SK-N-SH treated with all-trans-retinoic acid at 6 μM for 48 hours (cell line): ENCODE results near the gene CYP27B1.
"Not testable (repeated sequence)": the region's sequence is repeated elsewhere in the genome, so short reads cannot be mapped to it uniquely, and the experiment has no call there.

Experiments used
- ATAC-seq: fragments of 200-7000 bp; cut with Tn5 transposase; 3 replicates; pipeline ENCODE4 v1.9.1; 2020; ENCODE audit warnings: mild to moderate bottlenecking, moderate library complexity
- ARNTL ChIP-seq: fragments of 450-650 bp; formaldehyde crosslinking; IDR thresholded peaks from 2 replicates; pipeline ENCODE4 v1.5.0; 2020; ENCODE audit warnings: low read depth, mild to moderate bottlenecking, moderate library complexity, borderline replicate concordance
- BACH2 ChIP-seq: fragments of 250-450 bp; sonication (Bioruptor Pico); IDR thresholded peaks from 2 replicates; pipeline ENCODE4 v1.9.0; 2021; ENCODE audit warnings: mild to moderate bottlenecking, borderline replicate concordance
- CSDC2 ChIP-seq: fragments of 250-450 bp; sonication (Bioruptor Pico); IDR thresholded peaks from 2 replicates; pipeline ENCODE4 v1.5.0; 2020; ENCODE audit warnings: mild to moderate bottlenecking, moderate library complexity
- ESRRG ChIP-seq: fragments of 250-450 bp; sonication (Bioruptor Pico); IDR thresholded peaks from 2 replicates; pipeline ENCODE4 v1.6.1; 2021; ENCODE audit warnings: mild to moderate bottlenecking
- GLIS3 ChIP-seq: fragments of 250-450 bp; sonication (Bioruptor Pico); IDR thresholded peaks from 2 replicates; pipeline ENCODE4 v1.5.0; 2020; ENCODE audit warnings: mild to moderate bottlenecking, moderate library complexity
- ISL1 ChIP-seq: fragments of 250-450 bp; sonication (Bioruptor Pico); IDR thresholded peaks from 2 replicates; pipeline ENCODE4 v2.1.2; 2022; ENCODE audit warnings: mild to moderate bottlenecking, moderate library complexity
- OSR1 ChIP-seq: fragments of 250-450 bp; sonication (Bioruptor Pico); IDR thresholded peaks from 2 replicates; pipeline ENCODE4 v1.8.0; 2022; ENCODE audit warnings: moderate library complexity, mild to moderate bottlenecking, inconsistent platforms
- PPARA ChIP-seq: fragments of 250-450 bp; sonication (Bioruptor Pico); IDR thresholded peaks from 2 replicates; pipeline ENCODE4 v1.5.0; 2020; ENCODE audit warnings: mild to moderate bottlenecking, borderline replicate concordance
- RARB ChIP-seq: fragments of 250-450 bp; sonication (Bioruptor Pico); IDR thresholded peaks from 2 replicates; pipeline ENCODE4 v1.8.0; 2021; ENCODE audit warnings: mild to moderate bottlenecking, moderate library complexity
- SNAI2 ChIP-seq: fragments of 250-450 bp; sonication (Bioruptor Pico); IDR thresholded peaks from 2 replicates; pipeline ENCODE4 v1.5.0; 2020; ENCODE audit warnings: mild to moderate bottlenecking, moderate library complexity
- TOX ChIP-seq: fragments of 250-450 bp; sonication (Bioruptor Pico); IDR thresholded peaks from 2 replicates; pipeline ENCODE4 v1.8.0; 2021; ENCODE audit warnings: mild to moderate bottlenecking, moderate library complexity, borderline replicate concordance
- ZC3H10 ChIP-seq: fragments of 250-450 bp; sonication (Bioruptor Pico); IDR thresholded peaks from 2 replicates; pipeline ENCODE4 v1.5.1; 2021; ENCODE audit warnings: mild to moderate bottlenecking, moderate library complexity
- ZFP3 ChIP-seq: fragments of 250-450 bp; sonication (Bioruptor Pico); IDR thresholded peaks from 2 replicates; pipeline ENCODE4 v1.5.0; 2020; ENCODE audit warnings: mild to moderate bottlenecking, moderate library complexity
- ZFP30 ChIP-seq: fragments of 450-650 bp; formaldehyde crosslinking; IDR thresholded peaks from 2 replicates; pipeline ENCODE4 v1.5.0; 2022; ENCODE audit warnings: mild to moderate bottlenecking, moderate library complexity
- ZNF565 ChIP-seq: fragments of 450-650 bp; formaldehyde crosslinking; conservative IDR thresholded peaks from 2 replicates; pipeline ENCODE4 v1.5.0; 2020; ENCODE audit warnings: low read depth, mild to moderate bottlenecking, moderate library complexity
- ZNF70 ChIP-seq: fragments of 450-650 bp; formaldehyde crosslinking; IDR thresholded peaks from 2 replicates; pipeline ENCODE4 v1.5.0; 2020; ENCODE audit warnings: mild to moderate bottlenecking, moderate library complexity
- ZNF8 ChIP-seq: fragments of 450-650 bp; formaldehyde crosslinking; IDR thresholded peaks from 2 replicates; pipeline ENCODE4 v1.5.0; 2020; ENCODE audit warnings: mild to moderate bottlenecking, moderate library complexity
- TF ChIP-seq, protein P1 (sequence below): fragments of 250-450 bp; sonication (Bioruptor Pico); IDR thresholded peaks from 2 replicates; pipeline ENCODE4 v1.5.1; 2020; ENCODE audit warnings: low read depth, mild to moderate bottlenecking, moderate library complexity
- TF ChIP-seq, protein P2 (sequence below): fragments of 250-450 bp; sonication (Bioruptor Pico); IDR thresholded peaks from 2 replicates; pipeline ENCODE4 v1.8.0; 2020; ENCODE audit warnings: mild to moderate bottlenecking, moderate library complexity, borderline replicate concordance
- TF ChIP-seq, protein P3 (sequence below): fragments of 250-450 bp; sonication (Bioruptor Pico); IDR thresholded peaks from 2 replicates; pipeline ENCODE4 v1.8.0; 2021; ENCODE audit warnings: low read depth, mild to moderate bottlenecking, moderate library complexity, borderline replicate concordance
- TF ChIP-seq, protein P4 (sequence below): fragments of 250-450 bp; sonication (Bioruptor Pico); IDR thresholded peaks from 2 replicates; pipeline ENCODE4 v1.5.0; 2020; ENCODE audit warnings: mild to moderate bottlenecking, moderate library complexity

Gene CYP27B1

DNA sequence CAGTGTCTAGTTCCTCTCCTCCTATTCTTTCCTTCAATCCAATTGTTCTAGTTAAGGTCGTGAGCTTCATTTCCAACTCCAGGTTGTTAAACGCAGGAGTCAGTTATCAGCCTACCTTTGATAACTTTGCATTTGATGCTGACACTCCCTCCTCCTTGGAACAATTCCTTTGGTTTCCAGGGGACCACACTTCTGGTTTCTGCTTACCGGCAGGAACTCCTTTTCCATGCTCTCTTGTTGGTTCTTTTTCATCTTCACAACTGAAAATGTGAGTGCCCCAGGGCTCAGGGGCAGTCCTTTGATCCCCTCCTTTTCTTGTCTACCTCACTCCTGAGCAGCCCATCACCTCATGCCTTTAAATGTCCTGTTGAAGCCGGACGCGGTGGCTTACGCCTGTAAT lies 10.5 kb upstream of the CYP27B1 start:
- TF ChIP-seq CSDC2 (CRISPR knock-in tag), result no peak
- no peak for TF ChIP-seq ARNTL (CRISPR knock-in tag)
- TF ChIP-seq ZFP3 (CRISPR knock-in tag), result no peak
- no peak for ATAC-seq

DNA sequence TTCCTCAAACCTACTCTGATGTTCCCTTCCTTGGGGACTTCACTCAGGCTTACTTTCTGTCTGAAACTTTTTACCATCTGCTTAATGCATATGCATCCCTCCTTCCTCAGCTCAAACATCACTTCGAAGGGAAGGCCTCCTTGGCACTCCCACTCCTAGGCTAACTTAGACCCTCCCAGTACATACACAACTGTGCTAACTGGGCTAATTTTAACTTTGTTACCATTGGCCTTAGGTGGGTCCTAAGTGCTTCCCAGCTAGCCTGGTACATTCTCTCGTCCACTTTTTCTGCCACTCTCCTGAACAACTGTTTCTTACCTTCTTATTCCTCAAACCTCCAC lies 9.3 kb upstream of the CYP27B1 start:
- no peak for ATAC-seq
- TF ChIP-seq GLIS3 (CRISPR knock-in tag) (no peak), PPARA (CRISPR knock-in tag) (no peak)

DNA sequence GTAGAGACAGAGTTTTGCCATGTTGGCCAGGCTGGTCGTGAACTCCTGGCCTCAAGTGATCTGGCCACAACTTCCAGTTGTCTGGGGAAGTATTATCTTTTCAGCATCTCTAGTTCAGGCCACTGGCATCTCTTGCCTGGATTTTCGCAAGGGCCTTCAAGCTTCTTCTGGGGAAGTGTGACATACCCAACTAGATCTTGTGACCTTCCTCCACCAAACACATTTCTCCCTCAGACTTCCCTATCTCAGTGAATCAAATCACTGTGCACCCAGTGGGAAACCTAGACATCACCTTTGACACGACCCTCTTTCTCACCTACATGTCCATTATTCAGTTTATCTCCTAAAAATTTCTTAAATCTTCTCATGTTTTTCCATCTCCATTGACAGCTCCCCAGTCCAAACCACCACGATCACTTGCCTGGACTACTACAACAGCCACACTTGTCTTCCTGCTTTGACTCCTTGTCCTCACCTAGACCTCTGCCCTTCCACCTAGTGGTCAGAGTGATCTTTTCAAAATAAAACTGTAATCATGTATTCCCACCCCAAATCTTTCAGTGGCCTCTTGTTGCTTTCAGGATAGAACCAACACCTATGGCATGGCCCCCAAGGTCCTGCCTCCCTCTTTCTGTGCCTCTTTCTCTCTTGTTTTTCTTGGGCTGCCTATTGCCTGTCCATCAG lies 8.8 kb upstream of the CYP27B1 start:
- ATAC-seq, result no peak

DNA sequence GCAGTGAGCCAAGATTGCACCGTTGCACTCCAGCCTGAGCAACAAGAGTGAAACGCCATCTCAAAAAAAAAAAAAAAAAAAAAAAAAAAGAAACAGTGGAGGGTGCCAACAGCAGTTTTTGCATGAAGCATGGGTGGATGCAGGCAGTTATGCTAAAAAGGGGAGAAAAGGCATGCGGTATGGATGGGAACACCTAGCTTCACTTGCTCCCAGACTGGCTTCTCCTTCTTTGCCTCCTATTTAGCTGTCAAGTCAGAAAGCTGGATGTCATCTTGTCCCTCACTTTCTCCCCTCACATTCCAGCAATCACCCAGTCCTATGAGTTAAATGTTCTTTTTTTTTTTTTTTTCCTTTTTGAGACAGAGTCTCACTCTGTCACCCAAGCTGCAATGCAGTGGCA lies 8.2 kb upstream of the CYP27B1 start:
- no peak for ATAC-seq

More for the DNA sequence above, 8.8 kb upstream of the CYP27B1 start:
- no peak for TF ChIP-seq ZFP30 (CRISPR knock-in tag)
- TF ChIP-seq TOX (CRISPR knock-in tag), result no peak
- TF ChIP-seq, protein P1, sequence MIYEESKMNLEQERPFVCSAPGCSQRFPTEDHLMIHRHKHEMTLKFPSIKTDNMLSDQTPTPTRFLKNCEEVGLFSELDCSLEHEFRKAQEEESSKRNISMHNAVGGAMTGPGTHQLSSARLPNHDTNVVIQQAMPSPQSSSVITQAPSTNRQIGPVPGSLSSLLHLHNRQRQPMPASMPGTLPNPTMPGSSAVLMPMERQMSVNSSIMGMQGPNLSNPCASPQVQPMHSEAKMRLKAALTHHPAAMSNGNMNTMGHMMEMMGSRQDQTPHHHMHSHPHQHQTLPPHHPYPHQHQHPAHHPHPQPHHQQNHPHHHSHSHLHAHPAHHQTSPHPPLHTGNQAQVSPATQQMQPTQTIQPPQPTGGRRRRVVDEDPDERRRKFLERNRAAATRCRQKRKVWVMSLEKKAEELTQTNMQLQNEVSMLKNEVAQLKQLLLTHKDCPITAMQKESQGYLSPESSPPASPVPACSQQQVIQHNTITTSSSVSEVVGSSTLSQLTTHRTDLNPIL (CRISPR knock-in tag), result no peak
- TF ChIP-seq OSR1 (CRISPR knock-in tag), result no peak
- TF ChIP-seq, protein P2, sequence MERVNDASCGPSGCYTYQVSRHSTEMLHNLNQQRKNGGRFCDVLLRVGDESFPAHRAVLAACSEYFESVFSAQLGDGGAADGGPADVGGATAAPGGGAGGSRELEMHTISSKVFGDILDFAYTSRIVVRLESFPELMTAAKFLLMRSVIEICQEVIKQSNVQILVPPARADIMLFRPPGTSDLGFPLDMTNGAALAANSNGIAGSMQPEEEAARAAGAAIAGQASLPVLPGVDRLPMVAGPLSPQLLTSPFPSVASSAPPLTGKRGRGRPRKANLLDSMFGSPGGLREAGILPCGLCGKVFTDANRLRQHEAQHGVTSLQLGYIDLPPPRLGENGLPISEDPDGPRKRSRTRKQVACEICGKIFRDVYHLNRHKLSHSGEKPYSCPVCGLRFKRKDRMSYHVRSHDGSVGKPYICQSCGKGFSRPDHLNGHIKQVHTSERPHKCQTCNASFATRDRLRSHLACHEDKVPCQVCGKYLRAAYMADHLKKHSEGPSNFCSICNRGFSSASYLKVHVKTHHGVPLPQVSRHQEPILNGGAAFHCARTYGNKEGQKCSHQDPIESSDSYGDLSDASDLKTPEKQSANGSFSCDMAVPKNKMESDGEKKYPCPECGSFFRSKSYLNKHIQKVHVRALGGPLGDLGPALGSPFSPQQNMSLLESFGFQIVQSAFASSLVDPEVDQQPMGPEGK (CRISPR knock-in tag), result no peak
- TF ChIP-seq BACH2 (CRISPR knock-in tag), result no peak
- no peak for TF ChIP-seq ESRRG
- TF ChIP-seq ZC3H10, result no peak
- TF ChIP-seq ZNF8 (CRISPR knock-in tag), result no peak
- TF ChIP-seq ZNF565 (CRISPR knock-in tag), result no peak
- no peak for TF ChIP-seq CSDC2 (CRISPR knock-in tag)
- no peak for TF ChIP-seq ZNF70 (CRISPR knock-in tag)
- no peak for TF ChIP-seq ARNTL (CRISPR knock-in tag)
- TF ChIP-seq, protein P3, sequence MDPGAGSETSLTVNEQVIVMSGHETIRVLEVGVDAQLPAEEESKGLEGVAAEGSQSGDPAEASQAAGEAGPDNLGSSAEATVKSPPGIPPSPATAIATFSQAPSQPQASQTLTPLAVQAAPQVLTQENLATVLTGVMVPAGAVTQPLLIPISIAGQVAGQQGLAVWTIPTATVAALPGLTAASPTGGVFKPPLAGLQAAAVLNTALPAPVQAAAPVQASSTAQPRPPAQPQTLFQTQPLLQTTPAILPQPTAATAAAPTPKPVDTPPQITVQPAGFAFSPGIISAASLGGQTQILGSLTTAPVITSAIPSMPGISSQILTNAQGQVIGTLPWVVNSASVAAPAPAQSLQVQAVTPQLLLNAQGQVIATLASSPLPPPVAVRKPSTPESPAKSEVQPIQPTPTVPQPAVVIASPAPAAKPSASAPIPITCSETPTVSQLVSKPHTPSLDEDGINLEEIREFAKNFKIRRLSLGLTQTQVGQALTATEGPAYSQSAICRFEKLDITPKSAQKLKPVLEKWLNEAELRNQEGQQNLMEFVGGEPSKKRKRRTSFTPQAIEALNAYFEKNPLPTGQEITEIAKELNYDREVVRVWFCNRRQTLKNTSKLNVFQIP (CRISPR knock-in tag), result no peak
- TF ChIP-seq PPARA (CRISPR knock-in tag), result no peak
- TF ChIP-seq SNAI2 (CRISPR knock-in tag), result no peak
- TF ChIP-seq ISL1 (CRISPR knock-in tag), result no peak

DNA sequence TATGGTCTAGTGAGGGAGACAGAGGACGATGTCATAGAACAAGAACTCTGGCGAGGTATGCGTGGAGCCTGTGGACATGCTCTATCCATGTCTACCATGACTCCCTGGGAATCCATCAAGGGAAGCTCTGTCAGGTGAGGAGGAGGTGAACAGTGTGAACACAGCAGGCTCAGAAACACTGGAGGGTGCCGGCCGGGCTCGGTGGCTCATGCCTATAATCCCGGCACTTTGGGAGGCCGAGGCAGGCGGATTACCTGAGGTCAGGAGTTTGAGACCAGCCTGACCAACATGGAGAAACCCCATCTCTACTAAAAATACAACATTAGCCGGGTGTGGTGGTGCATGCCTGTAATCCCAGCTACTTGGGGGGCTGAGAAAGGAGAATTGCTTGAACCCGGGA lies 7.8 kb upstream of the CYP27B1 start:
- ATAC-seq, result not testable (repeated sequence)

More for the DNA sequence above, 8.2 kb upstream of the CYP27B1 start:
- TF ChIP-seq, protein P4, sequence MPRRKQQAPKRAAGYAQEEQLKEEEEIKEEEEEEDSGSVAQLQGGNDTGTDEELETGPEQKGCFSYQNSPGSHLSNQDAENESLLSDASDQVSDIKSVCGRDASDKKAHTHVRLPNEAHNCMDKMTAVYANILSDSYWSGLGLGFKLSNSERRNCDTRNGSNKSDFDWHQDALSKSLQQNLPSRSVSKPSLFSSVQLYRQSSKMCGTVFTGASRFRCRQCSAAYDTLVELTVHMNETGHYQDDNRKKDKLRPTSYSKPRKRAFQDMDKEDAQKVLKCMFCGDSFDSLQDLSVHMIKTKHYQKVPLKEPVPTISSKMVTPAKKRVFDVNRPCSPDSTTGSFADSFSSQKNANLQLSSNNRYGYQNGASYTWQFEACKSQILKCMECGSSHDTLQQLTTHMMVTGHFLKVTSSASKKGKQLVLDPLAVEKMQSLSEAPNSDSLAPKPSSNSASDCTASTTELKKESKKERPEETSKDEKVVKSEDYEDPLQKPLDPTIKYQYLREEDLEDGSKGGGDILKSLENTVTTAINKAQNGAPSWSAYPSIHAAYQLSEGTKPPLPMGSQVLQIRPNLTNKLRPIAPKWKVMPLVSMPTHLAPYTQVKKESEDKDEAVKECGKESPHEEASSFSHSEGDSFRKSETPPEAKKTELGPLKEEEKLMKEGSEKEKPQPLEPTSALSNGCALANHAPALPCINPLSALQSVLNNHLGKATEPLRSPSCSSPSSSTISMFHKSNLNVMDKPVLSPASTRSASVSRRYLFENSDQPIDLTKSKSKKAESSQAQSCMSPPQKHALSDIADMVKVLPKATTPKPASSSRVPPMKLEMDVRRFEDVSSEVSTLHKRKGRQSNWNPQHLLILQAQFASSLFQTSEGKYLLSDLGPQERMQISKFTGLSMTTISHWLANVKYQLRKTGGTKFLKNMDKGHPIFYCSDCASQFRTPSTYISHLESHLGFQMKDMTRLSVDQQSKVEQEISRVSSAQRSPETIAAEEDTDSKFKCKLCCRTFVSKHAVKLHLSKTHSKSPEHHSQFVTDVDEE (CRISPR knock-in tag), result no peak
- TF ChIP-seq ZFP30 (CRISPR knock-in tag) (no peak), ZNF70 (CRISPR knock-in tag) (no peak), RARB (no peak)
- TF ChIP-seq, protein P2 (CRISPR knock-in tag), result no peak
